AG04449 (cell line): ENCODE results near the gene FAM20C.

ENCODE experiments used
- CTCF ChIA-PET: fragments of 350-600 bp; formaldehyde crosslinking; extraction: SDS; loops from one replicate; lab custom pipeline; 2021; ENCODE audit warnings: antibody characterized with exemption; lab: Yijun Ruan, JAX
- POLR2A ChIA-PET: fragments of 400-600, 350-600 bp; formaldehyde crosslinking; extraction: SDS; loops from one replicate; lab custom pipeline; 2020; ENCODE audit warnings: antibody characterized with exemption, inconsistent platforms; lab: Yijun Ruan, JAX
- DNase-seq: peaks from one replicate; pipeline ENCODE4 v3.0.0-alpha.2; 2010; ENCODE audit warnings: low read depth, low spot score
- H3K4me3 ChIP-seq: 2 replicates; pipeline ENCODE4 v1.5.1; 2011; ENCODE audit warnings: low read depth, mild to moderate bottlenecking, control low read depth, low read length
- TF ChIP-seq, protein P1 (sequence below): IDR thresholded peaks from one replicate; pipeline ENCODE4 v1.5.1; 2011; ENCODE audit warnings: mild to moderate bottlenecking, moderate library complexity, low read length, control low read depth, inconsistent platforms; ENCODE audit not compliant: insufficient read depth; ENCODE audit errors: missing control alignments

The FAM20C gene

DNA sequence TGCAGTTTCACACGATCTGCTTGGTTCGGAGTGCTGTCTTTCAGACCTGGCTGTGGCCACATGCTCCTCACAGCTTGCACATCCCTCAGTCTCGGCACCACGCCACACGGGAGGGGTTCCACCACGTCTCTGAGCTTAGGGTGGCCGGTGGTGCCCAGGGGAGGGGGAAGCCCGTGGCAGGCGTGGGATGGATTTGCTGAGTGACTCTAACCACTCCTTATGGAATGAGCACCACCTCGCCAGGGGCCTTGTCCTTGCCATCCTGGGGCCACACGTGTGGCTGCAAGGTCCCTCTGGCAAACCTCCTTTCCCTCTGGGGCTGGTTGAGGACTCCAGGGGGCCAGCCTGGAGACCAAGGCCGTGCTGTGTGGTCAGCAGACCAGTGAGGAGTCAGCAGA, 29.1 kb upstream of the FAM20C start:
- ChIA-PET CTCF (interaction anchor here (1.0 kb wide), 1 partner anchor 12 kb away, joined by 3 read pairs; no protein-coding TSS in a partner anchor), POLR2A (no interaction called here)
- no peak for DNase-seq
- H3K4me3 ChIP-seq, result no peak overlapping the region
- TF ChIP-seq, protein P1, sequence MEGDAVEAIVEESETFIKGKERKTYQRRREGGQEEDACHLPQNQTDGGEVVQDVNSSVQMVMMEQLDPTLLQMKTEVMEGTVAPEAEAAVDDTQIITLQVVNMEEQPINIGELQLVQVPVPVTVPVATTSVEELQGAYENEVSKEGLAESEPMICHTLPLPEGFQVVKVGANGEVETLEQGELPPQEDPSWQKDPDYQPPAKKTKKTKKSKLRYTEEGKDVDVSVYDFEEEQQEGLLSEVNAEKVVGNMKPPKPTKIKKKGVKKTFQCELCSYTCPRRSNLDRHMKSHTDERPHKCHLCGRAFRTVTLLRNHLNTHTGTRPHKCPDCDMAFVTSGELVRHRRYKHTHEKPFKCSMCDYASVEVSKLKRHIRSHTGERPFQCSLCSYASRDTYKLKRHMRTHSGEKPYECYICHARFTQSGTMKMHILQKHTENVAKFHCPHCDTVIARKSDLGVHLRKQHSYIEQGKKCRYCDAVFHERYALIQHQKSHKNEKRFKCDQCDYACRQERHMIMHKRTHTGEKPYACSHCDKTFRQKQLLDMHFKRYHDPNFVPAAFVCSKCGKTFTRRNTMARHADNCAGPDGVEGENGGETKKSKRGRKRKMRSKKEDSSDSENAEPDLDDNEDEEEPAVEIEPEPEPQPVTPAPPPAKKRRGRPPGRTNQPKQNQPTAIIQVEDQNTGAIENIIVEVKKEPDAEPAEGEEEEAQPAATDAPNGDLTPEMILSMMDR, result no peak

DNA sequence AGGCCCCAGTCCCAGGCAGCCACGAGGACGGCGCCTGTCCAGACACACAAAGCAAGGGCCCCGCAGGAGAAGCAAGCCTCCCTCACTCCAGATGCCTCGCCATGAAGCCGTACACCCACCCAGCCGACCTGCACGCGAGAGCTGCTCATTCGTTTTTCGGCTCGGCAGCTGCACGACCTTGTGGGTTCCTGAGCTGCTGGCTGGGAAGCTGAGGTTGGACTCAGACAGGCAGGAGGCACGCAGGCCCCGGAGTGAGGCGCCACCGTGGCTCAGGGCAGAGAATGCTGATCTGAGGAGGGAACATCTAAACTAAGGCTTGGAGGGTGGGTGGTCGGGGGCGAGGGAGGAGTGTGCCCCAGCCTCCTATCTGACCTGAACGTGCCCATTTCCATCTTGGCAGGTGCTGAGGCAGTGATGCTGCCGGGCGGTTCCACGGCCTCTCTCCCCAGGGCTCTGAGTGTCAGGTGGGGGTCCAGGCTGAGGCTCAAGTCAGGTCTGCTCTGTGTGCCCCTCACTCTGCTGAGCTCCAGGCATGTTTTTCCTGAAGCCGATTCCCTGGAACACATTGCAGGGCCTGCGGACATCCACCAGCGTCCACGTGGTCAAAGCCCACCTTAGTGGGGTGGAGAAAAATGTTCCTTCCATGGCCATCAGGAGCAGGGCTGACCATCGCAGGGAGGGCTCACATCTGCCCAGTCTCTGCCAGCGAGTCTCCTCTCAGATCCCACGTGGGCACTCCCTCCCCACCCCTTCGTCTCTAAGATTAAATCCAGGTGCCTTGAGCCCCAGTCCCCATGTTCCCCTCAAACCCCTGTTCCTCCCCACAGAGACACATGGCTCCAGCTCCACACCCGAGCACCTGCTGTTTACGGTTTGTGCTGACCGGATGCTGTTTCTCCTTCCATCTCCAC, 28.1 kb upstream of the FAM20C start:
- CTCF ChIA-PET, result no interaction called here
- TF ChIP-seq, protein P1, result no peak
- DNase-seq, result no peak
- POLR2A ChIA-PET, result no interaction called here
- no peak overlapping the region for H3K4me3 ChIP-seq

DNA sequence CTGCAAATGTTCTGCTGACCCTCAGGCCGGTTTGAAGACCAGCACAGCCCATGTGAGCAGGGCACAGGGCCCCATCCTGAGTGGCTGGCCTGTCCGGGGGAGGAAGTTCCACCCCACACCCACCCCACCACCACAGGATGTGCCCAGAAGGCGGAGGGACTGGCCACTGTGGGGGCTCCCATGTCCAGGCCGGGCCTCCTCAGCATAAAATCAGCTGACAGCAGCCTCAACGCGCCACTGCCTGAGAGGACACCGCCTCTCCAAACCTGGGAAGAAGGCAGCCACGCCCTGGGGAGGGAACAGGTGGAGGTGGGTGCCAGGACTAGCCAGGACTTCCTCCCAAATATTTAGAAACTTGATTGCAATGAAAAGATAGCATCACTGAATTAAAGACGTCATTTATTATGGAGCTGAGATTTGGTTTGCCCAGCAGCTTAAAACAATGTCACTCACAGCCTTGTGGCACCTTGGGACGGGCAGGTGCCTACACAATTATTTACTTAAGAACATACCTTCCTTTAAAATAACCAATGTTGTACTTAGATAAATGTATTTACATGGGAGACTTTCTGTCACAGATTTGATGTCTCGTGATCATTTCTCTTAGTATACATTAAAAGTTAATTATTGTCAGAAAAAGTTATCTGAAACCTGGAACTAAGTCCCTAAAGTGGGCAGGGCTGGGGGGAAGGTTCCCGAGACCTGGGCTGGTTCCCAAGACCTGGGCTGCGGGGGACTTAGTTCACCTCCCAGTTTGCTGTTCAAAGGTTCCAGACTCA, 27.3 kb upstream of the FAM20C start:
- TF ChIP-seq, protein P1, result no peak
- ChIA-PET POLR2A (no interaction called here), CTCF (no interaction called here)
- DNase-seq, result no peak
- no peak overlapping the region for H3K4me3 ChIP-seq

DNA sequence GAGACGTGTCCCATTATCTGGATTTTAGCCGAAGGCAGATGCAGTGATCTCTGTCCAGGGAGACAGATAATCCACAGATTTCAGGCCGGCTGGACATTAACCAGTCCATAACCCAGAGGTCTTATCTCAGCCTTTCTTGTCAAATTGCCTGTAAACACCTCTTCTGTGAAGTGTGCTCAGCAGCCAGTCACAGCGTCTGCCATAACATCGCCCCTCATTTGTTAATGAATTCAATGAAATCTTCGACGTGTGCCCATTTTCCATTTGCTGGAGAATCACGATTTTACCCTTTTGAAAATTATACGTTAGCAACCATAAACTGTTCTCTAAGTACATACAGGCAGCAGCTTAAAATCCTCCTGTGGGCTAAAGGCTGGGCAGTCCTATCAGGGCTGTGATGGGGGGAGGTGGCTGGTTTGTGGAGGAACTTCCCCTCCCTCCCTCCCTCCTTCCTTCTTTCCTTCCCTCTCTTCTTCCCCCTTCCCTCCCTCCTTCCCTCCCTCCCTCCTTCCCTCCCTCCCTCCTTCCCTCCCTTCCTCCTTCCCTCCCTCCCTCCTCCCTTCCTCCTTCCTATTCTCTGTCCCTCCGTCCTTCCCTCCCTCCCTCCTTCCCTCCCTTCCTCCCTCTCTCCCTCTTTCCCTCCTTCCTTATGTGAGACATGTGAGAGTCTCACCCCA, 26.6 kb upstream of the FAM20C start:
- TF ChIP-seq, protein P1, result no peak
- H3K4me3 ChIP-seq, result no peak overlapping the region
- ChIA-PET CTCF (no interaction called here), POLR2A (no interaction called here)
- no peak for DNase-seq

DNA sequence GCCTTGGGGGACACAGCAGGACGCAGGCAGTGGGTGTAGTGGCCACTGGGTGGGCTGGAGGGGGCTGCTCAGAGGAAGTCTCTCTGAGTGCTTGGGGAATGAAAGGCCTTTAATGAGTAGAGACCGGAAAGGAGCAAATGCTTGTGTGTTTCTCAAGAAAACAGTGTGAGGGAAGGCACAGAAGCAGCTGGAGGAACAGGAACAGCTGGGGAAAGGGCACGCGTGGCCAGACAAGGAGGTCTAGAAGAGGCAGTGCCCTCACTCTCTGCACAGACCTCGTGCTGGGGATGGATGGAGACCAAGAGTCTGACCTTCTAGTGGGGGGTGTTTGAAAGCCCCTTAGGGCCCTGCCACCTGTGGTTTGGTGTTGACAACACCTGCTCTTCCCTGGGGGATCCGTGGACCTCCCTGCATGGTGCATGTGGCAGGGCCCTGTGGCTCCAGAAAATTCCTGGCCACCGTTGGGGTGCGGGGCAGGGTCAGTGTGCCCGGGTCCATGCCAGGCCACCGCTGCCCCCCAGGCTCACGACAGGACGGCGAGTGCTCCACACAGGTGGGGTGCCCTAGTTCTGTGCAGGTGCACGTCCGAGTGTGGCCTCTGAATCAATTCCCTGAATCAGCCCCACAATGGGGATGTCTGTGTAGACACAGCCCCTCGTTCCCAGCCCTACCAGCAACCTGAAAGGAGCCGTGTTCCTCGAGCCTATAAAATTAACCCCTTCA, 25.9 kb upstream of the FAM20C start:
- TF ChIP-seq, protein P1, result no peak
- H3K4me3 ChIP-seq, result no peak overlapping the region
- CTCF ChIA-PET, result no interaction called here
- POLR2A ChIA-PET, result no interaction called here
- no peak for DNase-seq
